ENCODE results near the gene HAPLN1.

HAPLN1 gene

GRCh38 chr5:83724001-83724400 lies 3.3 kb upstream of the HAPLN1 start:
- Histone ChIP-seq H3K36me3 (ENCODE audit: insufficient read depth) (no peaks in the 10 kb centered on the region), H2AFZ (ENCODE audit: low read depth) (no peak overlapping the region), H3K4me1 (ENCODE audit: low read depth, poor library complexity, severe bottlenecking) (peaks cover 5% of the 10 kb centered on the region), H3K4me3 (IDR thresholded peaks at IDR 0.05; ENCODE audit: insufficient read depth, low read depth, low read length) (no peak overlapping the region), H3K27ac (no peak overlapping the region), H3K27me3 (ENCODE audit: insufficient read depth, low read depth) (no peaks in the 10 kb centered on the region; the same call in 1 of the 2 replicates), H3K9ac (no peak overlapping the region), H3K79me2 (ENCODE audit: insufficient read depth, low read depth) (no peaks in the 10 kb centered on the region), H3K4me2 (no peak overlapping the region), H4K20me1 (ENCODE audit: insufficient read depth) (no peaks in the 10 kb centered on the region)
- no peak for TF ChIP-seq CTCF (conservative IDR thresholded peaks at IDR 0.05; ENCODE audit: low read depth, low read length)

GRCh38 chr5:83723031-83723430 lies 2.4 kb upstream of the HAPLN1 start:
- Histone ChIP-seq H3K9ac (no peak overlapping the region), H2AFZ (ENCODE audit: low read depth) (peak overlapping the region; percentile 77), H4K20me1 (ENCODE audit: insufficient read depth) (no peaks in the 10 kb centered on the region), H3K4me1 (ENCODE audit: low read depth, poor library complexity, severe bottlenecking) (peaks cover 5% of the 10 kb centered on the region), H3K27me3 (ENCODE audit: insufficient read depth, low read depth) (no peaks in the 10 kb centered on the region; the same call in 1 of the 2 replicates), H3K79me2 (ENCODE audit: insufficient read depth, low read depth) (no peaks in the 10 kb centered on the region), H3K36me3 (ENCODE audit: insufficient read depth) (no peaks in the 10 kb centered on the region), H3K4me3 (IDR thresholded peaks at IDR 0.05; ENCODE audit: insufficient read depth, low read depth, low read length) (no peak overlapping the region), H3K27ac (no peak overlapping the region), H3K4me2 (peak overlapping the region; percentile 70)
- TF ChIP-seq CTCF (conservative IDR thresholded peaks at IDR 0.05; ENCODE audit: low read depth, low read length): no peak

- H3K27ac ChIP-seq: no peak overlapping the region
- peak overlapping the region; percentile 77 for H2AFZ ChIP-seq (ENCODE audit: low read depth)
- H3K4me1 ChIP-seq (ENCODE audit: low read depth, poor library complexity, severe bottlenecking): peaks cover 5% of the 10 kb centered on the region
- no peak overlapping the region for H3K4me3 ChIP-seq (IDR thresholded peaks at IDR 0.05; ENCODE audit: insufficient read depth, low read depth, low read length)
- H3K4me2 ChIP-seq: peak overlapping the region; percentile 70
- no peak for TF ChIP-seq CTCF (conservative IDR thresholded peaks at IDR 0.05; ENCODE audit: low read depth, low read length)
- H3K9ac ChIP-seq: peak overlapping the region; percentile 13; the same call in 1 of the 2 replicates
- H3K27me3 ChIP-seq (ENCODE audit: insufficient read depth, low read depth): no peaks in the 10 kb centered on the region; the same call in 1 of the 2 replicates
- H3K36me3 ChIP-seq (ENCODE audit: insufficient read depth): no peaks in the 10 kb centered on the region
- H3K79me2 ChIP-seq (ENCODE audit: insufficient read depth, low read depth): no peaks in the 10 kb centered on the region
- no peaks in the 10 kb centered on the region for H4K20me1 ChIP-seq (ENCODE audit: insufficient read depth)
Observed at GRCh38 chr5:83721953-83722901, 1.6 kb upstream of the HAPLN1 start.

- Histone ChIP-seq H3K27me3 (ENCODE audit: insufficient read depth, low read depth) (no peaks in the 10 kb centered on the region; the same call in 1 of the 2 replicates), H3K4me1 (ENCODE audit: low read depth, poor library complexity, severe bottlenecking) (peaks cover 5% of the 10 kb centered on the region), H2AFZ (ENCODE audit: low read depth) (no peak overlapping the region), H3K36me3 (ENCODE audit: insufficient read depth) (no peaks in the 10 kb centered on the region), H4K20me1 (ENCODE audit: insufficient read depth) (no peaks in the 10 kb centered on the region), H3K4me2 (no peak overlapping the region), H3K79me2 (ENCODE audit: insufficient read depth, low read depth) (no peaks in the 10 kb centered on the region), H3K9ac (no peak overlapping the region), H3K4me3 (IDR thresholded peaks at IDR 0.05; ENCODE audit: insufficient read depth, low read depth, low read length) (no peak overlapping the region), H3K27ac (no peak overlapping the region)
- TF ChIP-seq CTCF (conservative IDR thresholded peaks at IDR 0.05; ENCODE audit: low read depth, low read length): no peak
Observed at GRCh38 chr5:83718936-83719495, 1.6 kb downstream of the HAPLN1 start.
